PC-3 (cell line): ENCODE results near the gene WDFY3.

ENCODE experiments used
- EZH2 ChIP-seq: fragments of 300-600 bp; sonication (generic); IDR thresholded peaks from one replicate; pipeline ENCODE4 v1.6.1; 2017; ENCODE audit warnings: antibody characterized with exemption, mild to moderate bottlenecking, low read length; ENCODE audit not compliant: unreplicated experiment
- TF ChIP-seq, protein P1 (sequence below): fragments of 300-600 bp; sonication (generic); conservative IDR thresholded peaks from 2 replicates; pipeline ENCODE4 v1.5.1; 2017; ENCODE audit warnings: antibody characterized with exemption, low read depth, mild to moderate bottlenecking, low read length

DNA sequence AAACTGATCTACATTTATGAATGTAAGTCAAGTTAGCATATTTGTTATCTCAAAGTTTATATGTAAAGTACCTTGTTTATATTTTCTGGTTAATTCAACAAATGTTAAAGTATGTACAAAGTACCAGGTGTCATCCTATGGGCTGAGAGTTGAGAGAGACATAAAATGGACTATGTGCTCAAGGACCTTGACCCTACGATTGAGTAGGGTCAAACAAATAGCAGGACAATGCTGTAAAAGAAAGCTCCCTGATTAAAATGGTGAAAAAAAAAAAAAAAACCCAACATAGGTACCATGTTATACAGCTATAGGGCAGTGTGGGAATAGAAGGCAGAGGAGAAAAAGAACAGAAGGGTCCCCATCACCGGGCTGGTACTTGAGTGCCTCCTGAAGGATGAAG, 260.2 kb downstream of the WDFY3 start:
- TF ChIP-seq, protein P1, sequence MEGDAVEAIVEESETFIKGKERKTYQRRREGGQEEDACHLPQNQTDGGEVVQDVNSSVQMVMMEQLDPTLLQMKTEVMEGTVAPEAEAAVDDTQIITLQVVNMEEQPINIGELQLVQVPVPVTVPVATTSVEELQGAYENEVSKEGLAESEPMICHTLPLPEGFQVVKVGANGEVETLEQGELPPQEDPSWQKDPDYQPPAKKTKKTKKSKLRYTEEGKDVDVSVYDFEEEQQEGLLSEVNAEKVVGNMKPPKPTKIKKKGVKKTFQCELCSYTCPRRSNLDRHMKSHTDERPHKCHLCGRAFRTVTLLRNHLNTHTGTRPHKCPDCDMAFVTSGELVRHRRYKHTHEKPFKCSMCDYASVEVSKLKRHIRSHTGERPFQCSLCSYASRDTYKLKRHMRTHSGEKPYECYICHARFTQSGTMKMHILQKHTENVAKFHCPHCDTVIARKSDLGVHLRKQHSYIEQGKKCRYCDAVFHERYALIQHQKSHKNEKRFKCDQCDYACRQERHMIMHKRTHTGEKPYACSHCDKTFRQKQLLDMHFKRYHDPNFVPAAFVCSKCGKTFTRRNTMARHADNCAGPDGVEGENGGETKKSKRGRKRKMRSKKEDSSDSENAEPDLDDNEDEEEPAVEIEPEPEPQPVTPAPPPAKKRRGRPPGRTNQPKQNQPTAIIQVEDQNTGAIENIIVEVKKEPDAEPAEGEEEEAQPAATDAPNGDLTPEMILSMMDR = no peak
- TF ChIP-seq EZH2 = no peak
